Cortex of kidney (tissue), 1 donor: ENCODE measurements around the gene E2F1.
"Not testable (repeated sequence)": the region's sequence is repeated elsewhere in the genome, so short reads cannot be mapped to it uniquely, and the experiment has no call there.

Source experiments
- DNase-seq: peaks from one replicate; lab custom pipeline; 2025; lab: John Stamatoyannopoulos, UW

The E2F1 gene

GRCh38 chr20:33640287-33640686 is 45.9 kb downstream of the E2F1 start:
- DNase-seq = no peak

DNA sequence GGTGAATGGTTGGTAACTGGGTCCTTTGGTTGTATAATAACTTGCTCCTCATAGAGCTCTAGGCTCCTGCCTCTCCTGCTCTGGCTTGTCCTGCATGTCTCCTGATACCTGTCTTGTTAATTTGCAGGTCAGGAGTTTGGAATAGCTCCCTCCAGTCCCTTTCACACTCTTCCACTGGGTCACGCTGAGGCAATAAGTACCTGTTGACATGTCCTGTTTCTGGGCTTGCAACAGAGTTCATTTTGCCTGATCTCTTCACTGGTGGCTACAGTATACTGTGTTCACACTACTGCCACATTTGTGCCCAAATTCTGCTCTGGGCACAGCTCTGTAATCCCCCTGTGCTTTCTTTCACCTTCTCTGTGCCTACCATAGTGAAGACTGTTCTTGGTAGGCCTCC is 49.4 kb downstream of the E2F1 start:
- no peak for DNase-seq

DNA sequence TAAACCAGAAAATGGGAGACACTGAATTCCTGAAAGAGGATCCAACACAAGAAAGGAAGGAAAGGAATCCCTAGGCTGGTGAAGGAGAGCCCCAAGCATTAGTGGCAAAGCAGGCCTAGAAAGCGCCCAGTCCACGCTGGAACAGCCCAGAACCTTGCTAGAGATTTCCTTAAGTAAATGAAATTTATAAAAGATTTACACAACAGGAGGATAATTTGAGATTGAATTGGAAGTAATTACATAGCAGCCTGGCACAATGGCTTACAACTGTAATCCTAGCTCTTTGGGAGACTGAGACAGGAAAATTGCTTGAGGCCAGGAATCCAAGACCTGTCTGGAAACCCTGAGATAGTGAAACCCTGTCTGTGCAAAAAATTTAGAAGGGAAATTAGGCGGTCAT is 50.8 kb downstream of the E2F1 start:
- DNase-seq = no peak

GRCh38 chr20:33631910-33632309 is 54.3 kb downstream of the E2F1 start:
- not testable (repeated sequence) for DNase-seq

DNA sequence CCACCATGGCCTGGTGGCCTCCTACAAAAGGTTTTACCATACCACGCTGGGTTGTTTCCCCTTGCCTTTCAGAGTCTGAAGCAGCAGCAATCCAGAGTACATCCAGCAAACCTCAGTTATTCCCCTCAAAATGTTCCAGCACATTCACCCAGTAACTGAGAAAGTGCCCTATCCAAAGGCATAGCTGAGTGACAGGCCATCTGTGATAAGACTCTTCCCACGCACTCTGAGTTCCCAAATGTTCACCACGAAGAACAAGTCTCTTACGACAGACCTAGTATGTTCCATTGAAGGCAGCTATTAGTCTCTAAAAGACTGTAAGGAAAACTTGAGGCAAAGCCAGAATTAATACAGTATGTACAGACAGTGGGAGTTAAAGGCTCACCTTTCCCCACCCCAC is 55.7 kb downstream of the E2F1 start:
- DNase-seq = no peak

GRCh38 chr20:33629979-33630378 is 56.2 kb downstream of the E2F1 start:
- DNase-seq = no peak

DNA sequence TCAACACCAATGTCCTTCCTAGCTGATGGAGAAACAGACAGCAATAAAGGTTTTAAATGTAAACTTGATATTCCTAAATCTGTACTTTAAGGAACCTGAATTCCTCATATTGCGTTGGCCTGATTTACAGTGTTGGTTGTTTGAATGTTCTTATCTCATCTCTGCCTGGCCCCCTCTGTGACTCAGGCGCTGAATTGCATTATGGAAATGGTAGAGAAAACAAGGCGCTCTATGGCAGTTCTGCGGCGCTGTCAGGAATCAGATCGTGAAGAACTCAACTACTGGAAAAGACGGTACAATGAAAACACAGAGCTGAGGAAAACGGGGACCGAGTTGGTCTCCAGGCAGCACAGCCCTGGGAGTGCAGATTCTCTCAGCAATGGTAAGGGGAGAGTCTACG is 56.7 kb downstream of the E2F1 start:
- DNase-seq = no peak

DNA sequence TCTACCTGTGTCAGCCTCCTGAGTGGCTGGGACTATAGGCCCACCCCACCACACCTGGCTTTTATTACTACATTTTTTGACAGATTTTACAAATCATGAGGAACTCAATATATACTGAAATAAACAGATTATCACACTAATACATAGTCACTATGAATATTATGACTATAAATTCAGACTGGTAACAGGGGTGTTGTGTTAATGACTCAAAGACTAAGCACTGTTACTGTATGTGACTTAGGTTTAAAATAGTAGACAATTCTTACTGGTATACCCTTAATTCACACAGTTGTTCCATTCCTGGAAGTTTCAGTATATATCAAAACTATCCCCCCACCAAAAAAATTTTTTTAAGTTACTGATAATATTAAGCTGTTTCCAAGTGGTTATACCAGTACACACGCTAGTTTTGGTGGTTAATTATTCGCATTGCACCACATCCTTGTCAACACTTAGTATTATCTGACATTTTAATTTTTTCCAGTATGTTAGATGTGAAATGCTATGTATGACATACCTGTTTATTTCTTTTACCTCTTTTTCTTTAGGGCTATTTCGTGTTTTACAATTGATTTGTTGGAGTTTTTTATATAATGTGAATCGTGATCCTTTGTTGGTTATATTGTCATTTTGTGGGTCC is 58.5 kb downstream of the E2F1 start:
- DNase-seq = no peak

- DNase-seq = no peak
These were observed 60.0 kb downstream of the E2F1 start for GRCh38 chr20:33626190-33626589.
